ENCODE results near the gene SLC22A3. TPM values are rescaled to one million over a fixed set of nuclear protein-coding genes. Genes with fewer than 3 reads are reported as not detected.
A peak's percentile ranks its signal among the peaks of the same experiment; 100 is the strongest.

SLC22A3 gene
- total RNA-seq, 2 donors from 2014 or later: 91.5 to 144 TPM

DNA sequence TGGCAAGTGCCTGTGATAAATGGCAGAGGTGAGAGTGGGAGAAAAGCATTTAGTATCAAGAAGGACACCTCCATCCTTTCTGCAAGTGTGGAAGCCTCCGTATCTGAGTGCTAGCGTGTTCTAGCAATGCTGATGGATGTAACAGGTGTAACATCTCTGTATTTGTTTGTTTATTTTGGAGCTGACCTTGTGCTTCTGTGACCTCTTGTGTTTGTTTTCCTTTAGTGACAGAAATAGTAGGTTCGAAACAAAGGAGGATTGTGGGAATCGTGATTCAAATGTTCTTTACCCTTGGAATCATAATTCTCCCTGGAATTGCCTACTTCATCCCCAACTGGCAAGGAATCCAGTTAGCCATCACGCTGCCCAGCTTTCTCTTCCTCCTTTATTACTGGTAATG, 60.4 kb downstream of the SLC22A3 start:
- Histone ChIP-seq H3K4me1 (ENCODE audit: control insufficient read depth in 1 of 2, low read depth in 2 of 2) (peaks cover 3 to 9% of the 10 kb centered on the region in 2 donors), H3K9me3 (no peaks in the 10 kb centered on the region), H3K4me3 (no peak overlapping the region), H3K27ac (peak overlapping the region; percentile 28 to 46), H3K36me3 (peaks cover 20% of the 10 kb centered on the region), H3K27me3 (replicated peaks; ENCODE audit: insufficient read depth) (no peaks in the 10 kb centered on the region)
- DNase-seq (ENCODE audit: low spot score) (no peak), ATAC-seq (ENCODE audit: insufficient number of reproducible peaks, low FRiP score, low read depth) (no peak)
- no peak for TF ChIP-seq CTCF (IDR thresholded peaks at IDR 0.05)

- no peak for ATAC-seq (ENCODE audit: insufficient number of reproducible peaks, low FRiP score, low read depth)
- no peak overlapping the region for H3K4me3 ChIP-seq
- DNase-seq (ENCODE audit: low spot score): no peak
- peaks cover 34% of the 10 kb centered on the region for H3K36me3 ChIP-seq
- no peaks in the 10 kb centered on the region for H3K27me3 ChIP-seq (replicated peaks; ENCODE audit: insufficient read depth)
- no peak overlapping the region for H3K27ac ChIP-seq
- H3K9me3 ChIP-seq: no peaks in the 10 kb centered on the region
- peaks cover under 1 to 4% of the 10 kb centered on the region in 2 donors for H3K4me1 ChIP-seq (ENCODE audit: control insufficient read depth in 1 of 2, low read depth in 2 of 2)
- TF ChIP-seq CTCF (IDR thresholded peaks at IDR 0.05): no peak
Measured at GRCh38 chr6:160412993-160413392, 64.8 kb downstream of the SLC22A3 start.

DNA sequence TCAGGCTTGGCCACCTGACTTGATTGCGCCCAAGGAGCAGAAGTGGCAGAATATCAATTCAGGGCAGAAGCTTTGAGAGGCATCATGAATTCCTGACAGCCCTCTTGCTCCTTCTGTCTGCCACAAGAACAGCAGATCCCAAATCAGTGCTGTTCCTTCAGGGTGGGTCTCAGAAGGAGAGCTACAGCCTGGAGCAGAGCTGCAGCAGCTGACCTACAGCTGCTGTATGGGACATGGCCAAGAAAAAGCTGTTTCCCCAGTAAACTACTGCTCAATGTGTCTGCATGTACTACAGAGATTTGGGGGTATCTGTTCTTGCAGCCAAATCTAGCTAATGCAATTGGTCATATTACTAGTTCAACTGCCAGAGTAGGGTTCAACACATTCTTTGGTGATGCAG, 69.0 kb downstream of the SLC22A3 start:
- no peak for TF ChIP-seq CTCF (IDR thresholded peaks at IDR 0.05)
- DNase-seq (ENCODE audit: low spot score) (no peak), ATAC-seq (ENCODE audit: insufficient number of reproducible peaks, low FRiP score, low read depth) (no peak)
- H3K4me3 ChIP-seq: no peak overlapping the region
- no peak overlapping the region for H3K27ac ChIP-seq
- peaks cover 12 to 29% of the 10 kb centered on the region in 2 donors for H3K4me1 ChIP-seq (ENCODE audit: control insufficient read depth in 1 of 2, low read depth in 2 of 2)
- H3K36me3 ChIP-seq: peaks cover 25% of the 10 kb centered on the region
- H3K9me3 ChIP-seq: no peaks in the 10 kb centered on the region
- no peaks in the 10 kb centered on the region for H3K27me3 ChIP-seq (replicated peaks; ENCODE audit: insufficient read depth)

DNA sequence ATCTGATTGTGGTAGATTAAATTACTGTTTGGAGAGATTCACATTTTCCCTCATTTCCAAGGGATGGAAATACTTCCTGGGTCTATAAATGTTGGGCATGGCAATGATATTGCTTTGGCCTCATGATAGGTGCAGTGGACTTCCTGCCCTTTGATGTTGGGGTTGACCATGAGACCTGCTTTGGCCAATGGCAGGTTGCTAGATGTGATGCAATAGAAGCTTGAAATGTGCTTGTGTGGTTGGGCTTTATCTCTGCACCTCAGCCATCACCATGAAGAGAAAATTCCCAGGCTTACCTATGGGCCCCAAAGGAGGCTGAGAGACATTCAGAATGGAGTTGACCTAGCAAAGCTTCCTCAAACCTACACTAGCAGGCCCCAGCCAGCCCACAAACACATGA, 69.4 kb downstream of the SLC22A3 start:
- H3K9me3 ChIP-seq: no peaks in the 10 kb centered on the region
- no peak overlapping the region for H3K27ac ChIP-seq
- no peak for TF ChIP-seq CTCF (IDR thresholded peaks at IDR 0.05)
- no peak overlapping the region for H3K4me3 ChIP-seq
- H3K36me3 ChIP-seq: peaks cover 24% of the 10 kb centered on the region
- DNase-seq (ENCODE audit: low spot score): no peak
- peaks cover 12 to 33% of the 10 kb centered on the region in 2 donors for H3K4me1 ChIP-seq (ENCODE audit: control insufficient read depth in 1 of 2, low read depth in 2 of 2)
- ATAC-seq (ENCODE audit: insufficient number of reproducible peaks, low FRiP score, low read depth): no peak
- H3K27me3 ChIP-seq (replicated peaks; ENCODE audit: insufficient read depth): no peaks in the 10 kb centered on the region

DNA sequence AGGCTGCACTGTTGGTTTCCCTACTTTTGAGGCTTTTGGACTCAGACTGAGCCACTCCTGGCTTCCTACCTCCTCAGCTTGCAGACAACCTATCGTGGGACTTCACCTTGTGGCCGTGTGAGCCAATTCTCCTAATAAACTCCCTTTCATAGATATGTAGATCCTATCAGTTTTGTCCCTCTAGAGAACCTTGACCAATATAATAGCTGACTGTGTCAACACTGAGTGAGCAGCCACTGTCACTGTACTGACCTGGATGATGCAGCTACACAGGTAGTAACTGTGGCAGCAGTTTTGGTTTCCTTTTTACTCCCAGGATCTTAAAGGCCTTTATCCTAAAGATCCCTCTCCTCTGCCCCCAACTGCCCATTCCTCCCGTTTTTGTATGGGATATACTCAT, 70.2 kb downstream of the SLC22A3 start:
- peaks cover 24% of the 10 kb centered on the region for H3K36me3 ChIP-seq
- H3K27ac ChIP-seq: no peak overlapping the region
- no peak for TF ChIP-seq CTCF (IDR thresholded peaks at IDR 0.05)
- no peaks in the 10 kb centered on the region for H3K27me3 ChIP-seq (replicated peaks; ENCODE audit: insufficient read depth)
- no peak for ATAC-seq (ENCODE audit: insufficient number of reproducible peaks, low FRiP score, low read depth)
- H3K4me3 ChIP-seq: no peak overlapping the region
- H3K4me1 ChIP-seq (ENCODE audit: control insufficient read depth in 1 of 2, low read depth in 2 of 2): peaks cover 12 to 34% of the 10 kb centered on the region in 2 donors
- no peaks in the 10 kb centered on the region for H3K9me3 ChIP-seq
- no peak for DNase-seq (ENCODE audit: low spot score)

All from thoracic aorta (tissue), 2 donors.